Body of pancreas (tissue), 4 donors: Measurements from ENCODE around the gene MXD4. TPM values are rescaled to one million over a fixed set of nuclear protein-coding genes. Genes with fewer than 3 reads are reported as not detected.

Source experiments
- ATAC-seq: fragments of 150-250 bp; one replicate; pipeline ENCODE4 v1.9.1; 2016
- DNase-seq, 4 donors: peaks; one replicate each; pipeline ENCODE4 v3.0.0-alpha.2; 2019
- H3K27ac ChIP-seq, 4 donors: fragments of 200-600 bp; sonication (generic); 1 replicate in 3 of 4; 2 replicates in 1 of 4; pipeline versions ENCODE4 v1.5.1 to v1.6.1; 2016 to 2019; ENCODE audit warnings: mild to moderate bottlenecking in 1 of 4, mixed read lengths in 1 of 4, moderate library complexity in 1 of 4
- H3K27me3 ChIP-seq, 2 donors: fragments of 200-600 bp; sonication (generic); one replicate each; pipeline ENCODE4 v1.6.0; 2016; ENCODE audit warnings: mild to moderate bottlenecking in 1 of 2
- H3K36me3 ChIP-seq, 2 donors: fragments of 200-600 bp; sonication (generic); replicated peaks in 1 of 2; 2 replicates each; pipeline ENCODE4 v1.5.1; 2016; ENCODE audit warnings: low read depth in 2 of 2; ENCODE audit not compliant: insufficient read depth in 1 of 2
- H3K4me1 ChIP-seq: fragments of 200-600 bp; sonication (generic); one replicate; pipeline ENCODE4 v1.6.0; 2016
- H3K4me3 ChIP-seq, 2 donors: fragments of 200-600 bp; sonication (generic); 1 replicate in 1 of 2; 2 replicates in 1 of 2; pipeline ENCODE4 v1.5.1; 2016 to 2019
- H3K9me3 ChIP-seq, 3 donors: fragments of 200-600 bp; sonication (generic); 1 replicate in 2 of 3; 2 replicates in 1 of 3; pipeline ENCODE4 v1.5.1; 2016
- POLR2A ChIP-seq, 3 donors: fragments of 450-650 bp; IDR thresholded peaks; one replicate each; pipeline ENCODE4 v1.6.1; 2016; ENCODE audit warnings: antibody characterized with exemption in 3 of 3, mild to moderate bottlenecking in 2 of 3
- WGBS, 2 donors: methylation state at CpG; one replicate each; pipeline ENCODE4 v1.1.5; 2017; 5-methylcytosine and 5-hydroxymethylcytosine counted together
- intact Hi-C: fragments of 100-400 bp; cut with DNase I; formaldehyde crosslinking; loops from one replicate; pipeline ENCODE4 v1.15.1; 2023
- total RNA-seq, 2 donors: library from RNA; depleted of rRNA; stranded (reverse); fragments of >200 nt; gene quantifications; one replicate each; pipeline ENCODE4 v1.1.0, GENCODE V29; 2016
- TF ChIP-seq, protein P1 (sequence below), 7 experiments: fragments of 450-650 bp in 4 of 7; fragments of 200-600 bp in 3 of 7; sonication (generic) in 3 of 7; IDR thresholded peaks; one replicate each; pipeline ENCODE4 v1.5.1; 2016 to 2019; ENCODE audit warnings: antibody characterized with exemption in 7 of 7

The MXD4 gene
- total RNA-seq, 2 donors from 2014 or later, result 40.7 to 45.5 TPM

GRCh38 chr4:2301806-2302205 is 39.9 kb upstream of the MXD4 start:
- Histone ChIP-seq H3K36me3 (no peaks in the 10 kb centered on the region), H3K27me3 (no peaks in the 10 kb centered on the region), H3K27ac (no peak overlapping the region), H3K4me1 (peaks cover under 1% of the 10 kb centered on the region), H3K4me3 (no peak overlapping the region), H3K9me3 (peaks cover 0 to 5% (median 0%) of the 10 kb centered on the region in 3 donors)
- intact Hi-C loops, result no loop called here
- DNase-seq (no peak), ATAC-seq (no peak)
- TF ChIP-seq, protein P1, sequence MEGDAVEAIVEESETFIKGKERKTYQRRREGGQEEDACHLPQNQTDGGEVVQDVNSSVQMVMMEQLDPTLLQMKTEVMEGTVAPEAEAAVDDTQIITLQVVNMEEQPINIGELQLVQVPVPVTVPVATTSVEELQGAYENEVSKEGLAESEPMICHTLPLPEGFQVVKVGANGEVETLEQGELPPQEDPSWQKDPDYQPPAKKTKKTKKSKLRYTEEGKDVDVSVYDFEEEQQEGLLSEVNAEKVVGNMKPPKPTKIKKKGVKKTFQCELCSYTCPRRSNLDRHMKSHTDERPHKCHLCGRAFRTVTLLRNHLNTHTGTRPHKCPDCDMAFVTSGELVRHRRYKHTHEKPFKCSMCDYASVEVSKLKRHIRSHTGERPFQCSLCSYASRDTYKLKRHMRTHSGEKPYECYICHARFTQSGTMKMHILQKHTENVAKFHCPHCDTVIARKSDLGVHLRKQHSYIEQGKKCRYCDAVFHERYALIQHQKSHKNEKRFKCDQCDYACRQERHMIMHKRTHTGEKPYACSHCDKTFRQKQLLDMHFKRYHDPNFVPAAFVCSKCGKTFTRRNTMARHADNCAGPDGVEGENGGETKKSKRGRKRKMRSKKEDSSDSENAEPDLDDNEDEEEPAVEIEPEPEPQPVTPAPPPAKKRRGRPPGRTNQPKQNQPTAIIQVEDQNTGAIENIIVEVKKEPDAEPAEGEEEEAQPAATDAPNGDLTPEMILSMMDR (IDR thresholded peaks at IDR 0.05), result no peak
- no peak for TF ChIP-seq POLR2A (IDR thresholded peaks at IDR 0.05)
- WGBS, 2 donors, result 90 to 92% methylated on average over 18 to 19 of the region's 19 CpGs

DNA sequence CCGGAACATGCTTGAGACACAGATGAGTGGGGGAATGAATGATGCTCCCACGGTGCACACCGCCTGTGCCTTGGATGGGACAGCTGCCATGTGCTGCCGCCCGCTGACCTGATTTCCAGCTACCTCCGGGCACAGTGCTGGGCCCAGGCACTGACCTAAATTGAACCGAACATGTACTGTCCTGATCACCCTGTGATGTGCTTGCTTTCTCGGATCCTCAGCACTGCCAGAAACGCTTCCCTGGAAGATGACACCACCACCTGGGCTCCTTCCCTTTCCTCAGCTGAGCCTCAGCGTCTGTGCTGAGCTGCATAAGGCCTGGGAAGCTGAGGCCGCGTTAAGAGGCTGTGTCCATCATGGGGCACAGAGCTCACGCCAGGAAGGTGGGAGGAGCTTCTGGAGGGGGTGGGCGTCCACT is 39.3 kb upstream of the MXD4 start:
- DNase-seq, result no peak
- Histone ChIP-seq H3K4me1 (peaks cover 6% of the 10 kb centered on the region), H3K27me3 (no peaks in the 10 kb centered on the region), H3K9me3 (peaks cover 0 to 5% (median 0%) of the 10 kb centered on the region in 3 donors), H3K4me3 (no peak overlapping the region), H3K36me3 (no peaks in the 10 kb centered on the region), H3K27ac (no peak overlapping the region)
- no peak for TF ChIP-seq POLR2A (IDR thresholded peaks at IDR 0.05)
- TF ChIP-seq, protein P1 (IDR thresholded peaks at IDR 0.05), result no peak
- intact Hi-C loops, result no loop called here
- no peak for ATAC-seq
- WGBS, 2 donors, result 87 to 91% methylated on average over 10 to 14 of the region's 14 CpGs

- Histone ChIP-seq H3K4me1 (peaks cover 6% of the 10 kb centered on the region), H3K4me3 (no peak overlapping the region), H3K27me3 (no peaks in the 10 kb centered on the region), H3K27ac (no peak overlapping the region), H3K36me3 (no peaks in the 10 kb centered on the region), H3K9me3 (peaks cover 0 to 5% (median 0%) of the 10 kb centered on the region in 3 donors)
- DNase-seq, result no peak
- intact Hi-C loops, result no loop called here
- WGBS, 2 donors, result 91 to 92% methylated on average over 33 to 35 of the region's 37 CpGs
- ATAC-seq, result no peak
- no peak for TF ChIP-seq POLR2A (IDR thresholded peaks at IDR 0.05)
- TF ChIP-seq, protein P1 (IDR thresholded peaks at IDR 0.05), result no peak
Observed at GRCh38 chr4:2300431-2301224, 38.7 kb upstream of the MXD4 start.

DNA sequence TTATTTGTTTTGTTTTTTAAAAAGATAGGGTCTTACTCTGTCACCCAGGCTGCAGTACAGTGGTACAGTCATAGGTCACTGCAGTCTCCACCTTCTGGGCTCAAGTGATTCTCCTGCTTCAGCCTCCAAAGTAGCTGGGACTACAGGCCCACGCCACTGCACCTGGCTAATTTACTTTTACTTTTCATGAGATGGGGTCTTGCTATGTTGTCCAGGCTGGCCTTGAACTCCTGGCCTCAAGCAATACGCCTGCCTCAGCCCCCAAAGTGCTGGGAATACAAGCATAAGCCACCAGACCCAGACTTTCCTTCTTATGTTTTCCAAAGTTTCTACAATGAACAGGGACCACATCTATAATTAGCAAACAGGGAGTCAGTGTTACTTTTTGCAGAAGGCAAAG is 37.9 kb upstream of the MXD4 start:
- peaks cover 6% of the 10 kb centered on the region for H3K4me1 ChIP-seq
- WGBS, 2 donors, result 78 to 98% methylated on average over 2 of the region's 2 CpGs
- TF ChIP-seq POLR2A (IDR thresholded peaks at IDR 0.05), result no peak
- TF ChIP-seq, protein P1 (IDR thresholded peaks at IDR 0.05), result no peak
- intact Hi-C loops, result no loop called here
- no peak overlapping the region for H3K27ac ChIP-seq
- no peak for ATAC-seq
- H3K9me3 ChIP-seq, result peaks cover 0 to 5% (median 0%) of the 10 kb centered on the region in 3 donors
- no peaks in the 10 kb centered on the region for H3K36me3 ChIP-seq
- no peak for DNase-seq
- H3K4me3 ChIP-seq, result no peak overlapping the region
- no peaks in the 10 kb centered on the region for H3K27me3 ChIP-seq
